AML-193 (cell line): ENCODE results near the gene ZNF778.
"Not testable (repeated sequence)": the region's sequence is repeated elsewhere in the genome, so short reads cannot be mapped to it uniquely, and the experiment has no call there.

ENCODE experiments used
- DNase-seq, 2 experiments: peaks; one replicate each; lab custom pipeline; 2025; lab: John Stamatoyannopoulos, UW

Gene ZNF778

GRCh38 chr16:89257757-89258465, 40.4 kb downstream of the ZNF778 start:
- no peak for DNase-seq

- not testable (repeated sequence) for DNase-seq
Observed at GRCh38 chr16:89259901-89260300, 42.4 kb downstream of the ZNF778 start.

- no peak for DNase-seq
Observed at GRCh38 chr16:89261691-89262563, 44.4 kb downstream of the ZNF778 start.

- no peak for DNase-seq
Observed at GRCh38 chr16:89264800-89265550, 47.5 kb downstream of the ZNF778 start.

- no peak for DNase-seq
Observed at GRCh38 chr16:89265647-89266046, 48.1 kb downstream of the ZNF778 start.

- no peak for DNase-seq
Observed at GRCh38 chr16:89266521-89267134, 49.1 kb downstream of the ZNF778 start.

GRCh38 chr16:89267746-89268145, 50.2 kb downstream of the ZNF778 start:
- DNase-seq, result not testable (repeated sequence)

GRCh38 chr16:89268585-89268984, 51.1 kb downstream of the ZNF778 start:
- DNase-seq, result no peak

GRCh38 chr16:89268987-89269735, 51.7 kb downstream of the ZNF778 start:
- no peak for DNase-seq

GRCh38 chr16:89269805-89270665, 52.5 kb downstream of the ZNF778 start:
- no peak for DNase-seq

- DNase-seq, result no peak
Observed at GRCh38 chr16:89270666-89271345, 53.3 kb downstream of the ZNF778 start.

- DNase-seq, result no peak
Observed at GRCh38 chr16:89272631-89273030, 55.1 kb downstream of the ZNF778 start.

GRCh38 chr16:89273741-89274472, 56.4 kb downstream of the ZNF778 start:
- DNase-seq, result no peak

- DNase-seq, result no peak
Observed at GRCh38 chr16:89274561-89275283, 57.2 kb downstream of the ZNF778 start.

GRCh38 chr16:89275284-89275584, 57.7 kb downstream of the ZNF778 start:
- DNase-seq, result no peak

- DNase-seq, result no peak
Observed at GRCh38 chr16:89275837-89276720, 58.6 kb downstream of the ZNF778 start.

- DNase-seq, result no peak
Observed at GRCh38 chr16:89277049-89277448, 59.5 kb downstream of the ZNF778 start.
